ENCODE results near the gene GOLM1. TPM values are rescaled to one million over a fixed set of nuclear protein-coding genes. Genes with fewer than 3 reads are reported as not detected.

The GOLM1 gene
- total and polyA plus RNA-seq, 9 of the 15 experiments (the other 6 are each of a cell fraction or from before 2014, with no cell fraction given), result 0.09 to 0.96 (median 0.40) TPM; not detected in 4

GRCh38 chr9:85987236-85987635, 112.1 kb downstream of the GOLM1 start:
- in situ Hi-C loops (cut with MboI), result no loop called here

GRCh38 chr9:85984457-85984856, 114.9 kb downstream of the GOLM1 start:
- no peak overlapping the region for H3K27ac ChIP-seq (ENCODE audit: extremely low read depth, low read depth, low read length)
- DNase-seq (ENCODE audit: extremely low read depth in 1 of 4, low spot score in 3 of 4) (no peak), ATAC-seq (no peak), FAIRE-seq (no peak)
- H3K27me3 ChIP-seq (ENCODE audit: control insufficient read depth in 2 of 2, insufficient read depth in 2 of 2, low read length in 2 of 2), result no peaks in the 10 kb centered on the region
- no TSS peak for BruUV-seq (replicated peaks)
- no peaks in the 10 kb centered on the region for H4K20me1 ChIP-seq (replicated peaks; ENCODE audit: control insufficient read depth, insufficient read depth, low read length)
- H3K9ac ChIP-seq (ENCODE audit: insufficient read depth in 1 of 2, low read depth in 2 of 2, low read length in 2 of 2), result no peak overlapping the region
- H3K9me1 ChIP-seq (ENCODE audit: control insufficient read depth, insufficient read depth, low read length), result no peaks in the 10 kb centered on the region
- H3K4me3 ChIP-seq, result no peak overlapping the region
- H3K36me3 ChIP-seq (ENCODE audit: control insufficient read depth, insufficient read depth, low read length), result peaks cover 69% of the 10 kb centered on the region; the same call in 2 of the 3 replicates
- no peak overlapping the region for H3K4me2 ChIP-seq (ENCODE audit: insufficient read depth, low read length)
- H2AFZ ChIP-seq (ENCODE audit: low read depth, low read length), result no peak overlapping the region
- no peaks in the 10 kb centered on the region for H3K79me2 ChIP-seq (ENCODE audit: control insufficient read depth, insufficient read depth, low read length)
- POLR2A ChIA-PET, result no interaction called here
- in situ Hi-C loops (cut with MboI) (no loop called here), intact Hi-C loops (cut with micrococcal nuclease) (no loop called here)
- TF ChIP-seq CHD1 (IDR thresholded peaks at IDR 0.05; ENCODE audit: low read length), result no peak
- no peak for TF ChIP-seq KLF16 (IDR thresholded peaks at IDR 0.05)
- TF ChIP-seq SMARCE1 (IDR thresholded peaks at IDR 0.05), result no peak
- TF ChIP-seq ZNF551 (CRISPR knock-in tag; IDR thresholded peaks at IDR 0.05), result no peak
- no peak for TF ChIP-seq ZNF512 (tag; IDR thresholded peaks at IDR 0.05)
- no peak for TF ChIP-seq KHSRP (IDR thresholded peaks at IDR 0.05)
- no peak for TF ChIP-seq SETDB1 (IDR thresholded peaks at IDR 0.05; ENCODE audit: low read length)
- no peak for TF ChIP-seq CSDE1 (IDR thresholded peaks at IDR 0.05)
- no peak for TF ChIP-seq SNIP1 (IDR thresholded peaks at IDR 0.05; ENCODE audit: low read depth)
- TF ChIP-seq ZNF586 (CRISPR knock-in tag; conservative IDR thresholded peaks at IDR 0.05), result no peak
- no peak for TF ChIP-seq HSF4 (CRISPR knock-in tag; IDR thresholded peaks at IDR 0.05; ENCODE audit: borderline replicate concordance)
- H3K9me3 ChIP-seq (replicated peaks; ENCODE audit: control insufficient read depth, insufficient read depth, low read depth, low read length), result no peaks in the 10 kb centered on the region
- WGBS (ENCODE audit: insufficient coverage, low coverage, missing lambda C conversion rate), result 100% methylated on average over 2 of the region's 2 CpGs
- CTCF ChIA-PET (ENCODE audit: low intra/inter-chr PET ratio), result no interaction called here
- no peaks in the 10 kb centered on the region for H3K4me1 ChIP-seq (replicated peaks in 1 of 2; ENCODE audit: control insufficient read depth in 2 of 2, insufficient read depth in 2 of 2, low read length in 2 of 2)

More at GRCh38 chr9:85987236-85987635, 112.1 kb downstream of the GOLM1 start:
- no peak overlapping the region for H3K27ac ChIP-seq (ENCODE audit: extremely low read depth, low read depth, low read length)
- no peaks in the 10 kb centered on the region for H4K20me1 ChIP-seq (replicated peaks; ENCODE audit: control insufficient read depth, insufficient read depth, low read length)
- BruUV-seq (replicated peaks), result no TSS peak
- H3K4me3 ChIP-seq, result no peak overlapping the region
- 93% methylated on average over 3 of the region's 3 CpGs for WGBS (ENCODE audit: insufficient coverage, low coverage, missing lambda C conversion rate)
- H3K4me2 ChIP-seq (ENCODE audit: insufficient read depth, low read length), result no peak overlapping the region
- DNase-seq (ENCODE audit: extremely low read depth in 1 of 4, low spot score in 3 of 4) (no peak), ATAC-seq (no peak), FAIRE-seq (no peak)
- no peaks in the 10 kb centered on the region for H3K9me1 ChIP-seq (ENCODE audit: control insufficient read depth, insufficient read depth, low read length)
- intact Hi-C loops (cut with micrococcal nuclease), result no loop called here
- no peak overlapping the region for H2AFZ ChIP-seq (ENCODE audit: low read depth, low read length)
- H3K9ac ChIP-seq (ENCODE audit: insufficient read depth in 1 of 2, low read depth in 2 of 2, low read length in 2 of 2), result no peak overlapping the region
- TF ChIP-seq CGGBP1 (CRISPR knock-in tag; IDR thresholded peaks at IDR 0.05) (no peak), SIN3A (IDR thresholded peaks at IDR 0.05; ENCODE audit: borderline replicate concordance in 2 of 2, control insufficient read depth in 1 of 2, low read depth in 2 of 2, low read length in 2 of 2) (no peak), ZNF436 (CRISPR knock-in tag; IDR thresholded peaks at IDR 0.05) (no peak)
- POLR2A ChIA-PET, result interaction anchor here (0.6 kb wide), 1 partner anchor 56 kb away, joined by 3 read pairs; no protein-coding TSS in a partner anchor
- H3K79me2 ChIP-seq (ENCODE audit: control insufficient read depth, insufficient read depth, low read length), result no peaks in the 10 kb centered on the region
- peaks cover 53% of the 10 kb centered on the region for H3K36me3 ChIP-seq (ENCODE audit: control insufficient read depth, insufficient read depth, low read length)
- H3K27me3 ChIP-seq (ENCODE audit: control insufficient read depth in 2 of 2, insufficient read depth in 2 of 2, low read length in 2 of 2), result no peaks in the 10 kb centered on the region
- no peaks in the 10 kb centered on the region for H3K4me1 ChIP-seq (replicated peaks in 1 of 2; ENCODE audit: control insufficient read depth in 2 of 2, insufficient read depth in 2 of 2, low read length in 2 of 2)
- CTCF ChIA-PET (ENCODE audit: low intra/inter-chr PET ratio), result no interaction called here
- no peaks in the 10 kb centered on the region for H3K9me3 ChIP-seq (replicated peaks; ENCODE audit: control insufficient read depth, insufficient read depth, low read depth, low read length)

All from K562 (cell line).